HS-27A (cell line): ENCODE results near the gene ZNF560.

ENCODE experiments used
- DNase-seq: peaks from one replicate; pipeline ENCODE4 v3.0.0-alpha.2; 2012; ENCODE audit warnings: low read depth, missing footprints

ZNF560 gene

GRCh38 chr19:9435279-9436268, 62.8 kb downstream of the ZNF560 start, which contains the start of gene ZNF266:
Gene ZNF266, minus strand, starts transcription at chr19:9435573. Its CDS starts 15,484 bp downstream, at chr19:9420089.
- peak; percentile 66 for DNase-seq

- no peak for DNase-seq
Observed at GRCh38 chr19:9431475-9431874, 66.9 kb downstream of the ZNF560 start.

GRCh38 chr19:9430444-9430843, 68.0 kb downstream of the ZNF560 start:
- DNase-seq, result no peak

- no peak for DNase-seq
Observed at GRCh38 chr19:9427941-9428340, 70.5 kb downstream of the ZNF560 start.
